ENCODE results near the gene FNDC1.

GRCh38 chr6:159201336-159201735, 32.1 kb downstream of the FNDC1 start:
- TF ChIP-seq CTCF (IDR thresholded peaks at IDR 0.05), result no peak
- no peak for TF ChIP-seq POLR2A (IDR thresholded peaks at IDR 0.05)
